Panc1 (cell line): ENCODE results near the gene PIGR.

Experiments
- POLR2AphosphoS5 ChIP-seq: IDR thresholded peaks from 2 replicates; pipeline ENCODE4 v1.6.1; 2012; ENCODE audit warnings: mild to moderate bottlenecking, low read depth, low read length, moderate library complexity
- REST ChIP-seq, 2 experiments: IDR thresholded peaks; 2 replicates each; pipeline ENCODE4 v1.6.1; 2011 to 2012; ENCODE audit warnings: low read depth in 2 of 2, control low read depth in 1 of 2, low read length in 1 of 2, mild to moderate bottlenecking in 1 of 2, moderate library complexity in 1 of 2; ENCODE audit not compliant: insufficient read depth in 1 of 2

- TF ChIP-seq POLR2AphosphoS5, result no peak
- TF ChIP-seq REST (IDR thresholded peaks at IDR 0.05; ENCODE audit: insufficient read depth in 1 of 2, low read depth in 2 of 2, low read length in 1 of 2), result no peak
These were observed 16.9 kb upstream of the PIGR start for GRCh38 chr1:206963119-206963712.
